GM21423 (cell line): Measurements from ENCODE around the gene ST7.
"Not testable (repeated sequence)": the region's sequence is repeated elsewhere in the genome, so short reads cannot be mapped to it uniquely, and the experiment has no call there.

Experiments
- ATAC-seq: cut with Tn5 transposase; IDR thresholded peaks from one replicate; pipeline ENCODE4 v1.9.1; 2021; ENCODE audit warnings: mild to moderate bottlenecking, moderate library complexity; ENCODE audit not compliant: unreplicated experiment

ST7 gene

GRCh38 chr7:116950889-116951351 lies 2.4 kb upstream of the ST7 start:
- no peak for ATAC-seq

- no peak for ATAC-seq
Measured at GRCh38 chr7:116951366-116952292, 1.7 kb upstream of the ST7 start.

GRCh38 chr7:116952635-116953371 lies 498 bp upstream of the ST7 start:
- peak; percentile 14 for ATAC-seq

- peak; percentile 12 for ATAC-seq
Measured at GRCh38 chr7:116953906-116954838, 871 bp downstream of the ST7 start.

- no peak for ATAC-seq
Measured at GRCh38 chr7:116955340-116955739, 2.0 kb downstream of the ST7 start.

GRCh38 chr7:116955801-116956476 lies 2.6 kb downstream of the ST7 start:
- ATAC-seq, result peak; percentile 68

GRCh38 chr7:116956477-116956804 lies 3.1 kb downstream of the ST7 start:
- no peak for ATAC-seq

- peak; percentile 39 for ATAC-seq
Measured at GRCh38 chr7:116957874-116958273, 4.6 kb downstream of the ST7 start.

GRCh38 chr7:116961966-116962673 lies 8.8 kb downstream of the ST7 start:
- not testable (repeated sequence) for ATAC-seq

GRCh38 chr7:116963234-116963633 lies 9.9 kb downstream of the ST7 start:
- ATAC-seq, result no peak

- ATAC-seq, result no peak
Measured at GRCh38 chr7:116966601-116967000, 13.3 kb downstream of the ST7 start.

GRCh38 chr7:116967254-116967922 lies 14.1 kb downstream of the ST7 start:
- no peak for ATAC-seq

- no peak for ATAC-seq
Measured at GRCh38 chr7:116967983-116968382, 14.7 kb downstream of the ST7 start.

- ATAC-seq, result no peak
Measured at GRCh38 chr7:116968631-116969030, 15.3 kb downstream of the ST7 start.

GRCh38 chr7:116969371-116969902 lies 16.1 kb downstream of the ST7 start:
- no peak for ATAC-seq

GRCh38 chr7:116970238-116970910 lies 17.1 kb downstream of the ST7 start:
- ATAC-seq, result no peak

GRCh38 chr7:116971153-116971552 lies 17.9 kb downstream of the ST7 start:
- ATAC-seq, result not testable (repeated sequence)

GRCh38 chr7:116971869-116972268 lies 18.6 kb downstream of the ST7 start:
- ATAC-seq, result no peak
